HG03025 (cell line): Measurements from ENCODE around the gene MAP3K20.
A peak's percentile ranks its signal among the peaks of the same experiment; 100 is the strongest.

Experiments used
- ATAC-seq: cut with Tn5 transposase; IDR thresholded peaks from one replicate; pipeline ENCODE4 v1.9.1; 2021; ENCODE audit warnings: mild to moderate bottlenecking, moderate library complexity; ENCODE audit not compliant: unreplicated experiment, low FRiP score

Gene MAP3K20

DNA sequence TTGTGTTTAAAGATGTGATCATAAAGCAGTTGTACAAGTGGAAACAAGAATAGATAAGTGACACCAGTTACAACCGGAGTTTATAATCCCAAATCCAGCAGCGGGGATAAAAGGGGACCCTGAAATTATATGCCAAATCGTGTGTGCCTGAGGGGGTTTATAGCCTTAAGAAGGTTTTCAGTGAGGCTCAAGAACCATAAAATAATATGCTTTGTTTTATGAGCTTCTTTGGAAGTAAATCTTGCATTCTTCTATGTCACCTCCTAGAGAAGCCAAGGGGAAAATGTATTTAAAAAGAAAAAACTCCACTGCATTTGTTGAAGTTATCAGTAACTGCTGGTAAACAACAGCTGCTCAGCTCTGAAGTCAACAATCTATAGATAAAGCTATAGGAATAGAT, 25.8 kb upstream of the MAP3K20 start:
- ATAC-seq = no peak

DNA sequence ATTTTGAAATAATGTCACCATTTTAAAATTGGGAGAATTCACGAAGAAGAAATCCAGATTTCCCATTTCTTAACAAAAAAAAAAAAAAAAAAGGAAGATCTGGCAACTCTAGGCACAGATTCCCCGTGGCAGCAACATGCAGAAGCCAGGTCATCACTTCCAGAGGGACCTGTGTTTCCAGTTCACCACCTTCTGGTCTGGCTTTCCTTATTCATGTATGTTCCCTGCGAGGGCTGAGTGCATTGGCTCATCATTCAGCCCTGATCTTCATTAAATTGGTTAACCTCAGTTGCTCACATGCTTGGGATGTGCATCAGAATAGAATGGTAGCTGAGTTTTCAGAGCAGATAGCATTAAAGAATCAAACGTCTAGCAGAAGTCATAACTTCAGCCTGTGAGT, 25.0 kb upstream of the MAP3K20 start:
- ATAC-seq = no peak

DNA sequence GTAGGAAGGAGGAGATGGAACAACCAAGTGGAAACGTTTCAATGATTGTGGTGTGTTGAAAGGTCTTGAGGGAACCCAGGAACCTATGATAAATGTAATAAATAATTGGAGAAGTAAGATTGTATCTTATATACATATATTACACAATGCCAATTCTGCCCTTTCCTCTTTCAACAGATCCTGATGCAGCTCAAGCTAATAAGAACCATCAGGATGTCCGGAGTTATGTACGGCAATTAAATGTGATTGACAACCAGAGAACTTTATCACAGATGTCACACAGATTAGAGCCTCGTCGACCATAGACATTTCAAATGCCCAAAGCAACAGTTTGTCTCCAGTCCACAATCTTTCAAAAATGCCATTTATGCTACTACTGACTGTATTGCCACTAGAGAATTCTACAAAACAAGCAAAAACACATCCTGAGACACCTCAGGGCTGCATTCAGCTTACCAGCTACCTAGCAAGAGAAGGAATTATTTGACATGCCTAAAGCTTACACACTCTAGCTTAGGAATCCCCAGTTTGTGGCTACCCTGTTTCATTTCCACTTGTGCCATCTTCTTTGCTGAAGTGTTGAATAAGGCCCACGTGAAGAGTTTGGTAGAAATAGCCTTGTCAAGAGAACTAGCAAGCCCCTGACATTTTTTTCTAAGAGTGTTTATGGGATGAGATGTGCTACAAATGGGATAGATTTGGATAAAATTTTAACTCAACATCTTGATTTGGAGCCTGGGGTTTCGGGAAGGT, 24.0 kb upstream of the MAP3K20 start:
- ATAC-seq = no peak

DNA sequence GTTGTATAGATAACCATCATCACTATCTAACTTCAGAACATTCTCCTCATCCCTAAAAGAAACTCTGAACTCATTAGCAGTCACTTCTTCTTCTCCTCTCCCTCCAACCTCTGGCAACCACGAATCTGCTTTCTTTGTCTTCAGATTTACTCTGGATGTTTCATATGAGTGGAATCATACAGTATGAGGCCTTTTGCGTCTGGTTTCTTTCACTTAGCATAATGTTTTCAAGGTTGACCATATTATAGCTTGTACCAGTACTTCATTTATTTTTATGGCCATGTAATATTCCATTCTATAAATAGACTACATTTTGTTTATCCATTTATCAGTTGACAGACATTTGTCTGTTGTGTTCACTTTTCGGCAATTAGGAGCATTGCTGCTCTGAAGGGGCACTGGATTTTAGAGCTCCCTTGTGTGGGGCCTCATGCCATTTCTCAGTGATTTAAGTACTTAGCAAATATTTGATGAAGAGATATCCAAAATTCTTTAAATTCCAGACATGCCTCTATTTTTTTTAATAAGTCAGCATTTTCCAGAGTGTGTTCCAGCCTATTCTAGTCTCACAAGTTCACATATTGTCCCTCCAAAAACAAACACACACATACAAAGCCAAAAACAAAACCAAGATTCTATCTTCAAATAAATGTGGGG, 22.5 kb upstream of the MAP3K20 start:
- no peak for ATAC-seq

DNA sequence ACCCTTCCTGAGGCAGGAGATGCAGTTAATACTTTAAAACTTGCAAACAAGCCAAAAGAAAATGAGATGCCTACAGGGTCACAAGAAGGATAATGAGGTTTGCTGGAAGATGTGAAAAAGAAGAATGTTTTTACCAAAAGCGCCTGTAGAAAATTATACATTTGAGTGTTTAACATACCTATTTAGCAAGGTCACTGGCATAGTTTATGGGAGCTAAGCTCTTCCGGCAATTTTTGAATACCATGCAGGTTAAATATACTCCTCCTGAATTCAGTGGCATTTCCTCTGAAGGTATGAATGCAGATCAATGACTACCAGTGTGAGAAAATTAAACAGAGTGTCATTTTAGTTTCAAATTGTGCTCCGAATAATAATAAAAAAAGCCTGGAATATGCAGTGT, 21.2 kb upstream of the MAP3K20 start:
- ATAC-seq = no peak

DNA sequence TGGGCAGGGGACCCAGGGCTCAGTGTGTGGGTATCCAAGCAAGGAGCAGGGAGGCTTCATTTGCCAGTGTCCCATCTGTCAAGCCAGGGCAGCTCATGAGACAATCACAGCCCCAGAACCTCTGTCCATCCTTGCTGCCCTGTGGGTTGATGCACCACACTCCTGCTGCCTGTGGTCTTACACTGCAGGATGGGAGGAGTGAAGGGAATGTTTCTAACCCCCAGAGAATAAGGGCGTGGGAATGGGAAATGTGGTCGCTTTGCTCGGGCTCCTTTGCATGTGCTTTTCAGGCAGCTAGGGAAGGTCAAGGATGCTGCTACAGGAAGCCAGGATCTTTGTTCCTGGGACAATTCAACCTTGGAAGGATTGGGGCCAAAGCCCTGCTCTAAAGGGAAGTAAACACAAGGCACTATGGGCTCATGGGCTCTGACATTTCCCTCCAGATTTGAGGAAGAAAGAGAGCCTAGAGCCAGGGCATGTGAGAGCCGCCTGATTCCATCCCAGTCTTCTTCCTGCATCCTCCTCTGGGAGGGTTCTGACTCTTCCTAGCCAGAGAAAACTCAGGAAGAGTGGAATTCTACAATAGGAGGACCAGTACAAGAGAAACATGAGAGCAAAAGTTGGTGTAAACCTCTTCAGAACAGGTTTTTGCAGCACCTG, 18.8 kb upstream of the MAP3K20 start:
- ATAC-seq = no peak

DNA sequence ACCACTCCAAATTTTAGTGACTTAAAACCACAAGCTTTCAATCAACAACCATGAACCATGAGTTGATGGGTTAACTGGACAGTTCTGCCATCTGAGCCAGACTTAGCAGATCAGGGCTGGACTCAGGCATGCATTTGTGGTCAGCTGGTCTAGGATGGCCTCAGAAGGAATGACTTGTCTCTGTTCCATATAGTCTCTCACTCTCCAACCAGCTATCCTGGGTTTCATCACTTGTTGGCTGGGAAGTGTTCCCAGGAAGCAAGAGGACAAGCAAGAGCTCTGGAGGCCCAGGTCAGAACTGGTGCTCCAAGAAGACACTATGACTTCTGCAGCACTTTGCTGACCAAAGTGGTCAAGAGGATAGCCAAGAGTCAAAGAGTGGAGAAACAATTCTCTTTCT, 17.5 kb upstream of the MAP3K20 start:
- no peak for ATAC-seq

DNA sequence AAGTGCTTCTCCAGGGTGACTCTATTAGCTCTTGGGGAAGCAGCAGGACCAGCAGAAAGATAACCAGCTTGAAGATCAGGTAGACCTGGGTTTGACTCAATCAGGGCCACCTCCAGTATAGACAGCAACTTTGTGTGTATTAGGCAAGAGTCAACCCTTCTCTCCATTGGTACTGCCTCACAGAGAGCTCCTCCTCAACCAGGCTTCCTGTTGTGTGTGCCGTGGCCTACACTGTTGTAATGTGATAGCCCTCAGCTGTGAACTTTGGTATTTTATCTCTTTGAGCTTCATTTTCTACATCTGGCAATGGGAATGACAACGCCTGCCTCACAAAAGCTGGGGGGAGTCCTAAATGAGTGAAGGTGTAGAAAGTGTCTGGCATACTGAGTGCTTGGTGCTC, 17.0 kb upstream of the MAP3K20 start:
- no peak for ATAC-seq

DNA sequence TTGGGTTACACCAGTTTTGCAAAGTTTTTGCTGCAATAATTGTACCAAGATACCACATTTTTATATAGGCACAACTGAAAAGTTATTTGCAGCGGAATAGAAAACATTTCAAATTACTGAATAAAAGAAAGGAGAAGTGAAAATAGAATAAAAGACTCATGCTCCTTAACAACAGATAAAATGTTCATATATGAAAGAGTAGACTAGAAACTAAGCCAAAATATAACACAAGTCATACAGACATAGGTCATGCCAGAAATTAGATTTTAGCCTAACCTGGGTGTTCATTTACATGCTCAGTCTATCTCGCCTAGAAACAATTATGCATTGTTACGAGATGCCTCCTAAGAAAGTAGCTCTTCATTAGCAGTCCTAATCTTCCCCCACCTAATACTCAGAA, 16.4 kb upstream of the MAP3K20 start:
- no peak for ATAC-seq

DNA sequence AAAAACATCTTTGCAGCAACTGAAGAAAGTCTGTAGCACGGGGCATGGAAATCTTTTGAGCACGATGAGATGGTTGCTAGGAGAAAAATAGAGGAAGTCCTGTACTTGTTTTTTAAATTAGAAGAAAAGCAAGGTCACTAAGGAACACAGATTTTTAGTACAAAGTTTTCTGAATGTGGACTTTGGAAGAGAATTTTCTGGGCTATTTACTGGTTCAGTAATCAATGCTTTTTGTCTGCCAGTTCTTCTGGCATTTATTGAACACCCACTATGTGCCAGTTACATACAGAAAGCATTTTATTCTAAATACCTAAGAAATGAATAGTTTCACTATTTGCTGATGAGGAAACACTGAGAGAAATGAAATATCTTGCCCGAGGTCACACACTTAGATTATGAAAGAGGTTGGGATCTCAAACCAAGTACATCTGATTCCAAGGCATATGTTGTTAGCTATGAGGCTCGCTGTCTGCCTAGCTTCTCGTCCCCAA, 15.6 kb upstream of the MAP3K20 start:
- no peak for ATAC-seq

DNA sequence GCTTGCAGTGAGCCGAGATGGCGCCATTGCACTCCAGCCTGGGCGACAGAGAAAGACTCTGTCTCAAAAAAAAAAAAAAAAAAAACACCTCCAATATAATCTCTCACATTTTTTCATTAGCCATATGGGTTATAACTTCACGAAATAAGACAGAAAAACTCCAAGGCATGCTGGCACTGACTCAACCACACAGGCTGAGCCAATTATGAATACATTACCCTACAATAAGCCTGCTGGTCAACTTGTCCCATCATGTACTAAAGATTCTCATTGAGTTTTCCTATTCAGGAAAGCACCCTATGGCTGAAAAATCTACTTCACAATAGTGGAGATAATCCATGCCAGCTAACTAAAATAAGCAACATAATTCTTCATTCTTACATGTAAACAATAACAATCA, 12.8 kb upstream of the MAP3K20 start:
- no peak for ATAC-seq

DNA sequence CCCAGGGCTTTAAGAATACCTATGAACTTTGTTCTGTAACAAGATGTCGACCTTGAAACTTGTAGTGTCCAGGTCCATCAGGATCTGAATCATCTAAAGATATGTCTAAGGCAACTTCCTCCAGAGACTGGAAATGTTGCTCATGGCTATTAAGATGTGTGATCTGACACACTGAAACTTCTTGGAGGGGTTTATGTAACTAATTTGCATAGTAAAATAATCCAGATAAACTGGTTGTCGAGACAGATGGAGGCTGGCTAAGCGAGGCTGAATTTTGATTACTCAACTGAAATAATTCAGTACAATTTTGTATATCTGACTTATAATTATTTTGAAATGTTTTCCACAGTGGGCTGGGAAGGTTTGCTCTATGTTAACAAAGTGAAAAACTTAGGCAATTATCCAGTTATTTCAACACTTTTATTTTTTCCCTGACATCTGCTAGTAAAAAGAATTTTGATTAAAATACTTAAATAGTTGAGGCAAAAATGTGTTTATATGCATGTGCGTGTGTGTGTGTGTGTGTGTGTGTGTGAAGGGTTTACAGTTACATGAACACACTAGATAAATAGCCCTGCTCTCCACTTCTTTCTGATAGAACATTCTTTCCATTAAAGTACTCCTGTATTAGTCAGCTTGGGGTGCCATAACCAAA, 11.4 kb upstream of the MAP3K20 start:
- no peak for ATAC-seq

DNA sequence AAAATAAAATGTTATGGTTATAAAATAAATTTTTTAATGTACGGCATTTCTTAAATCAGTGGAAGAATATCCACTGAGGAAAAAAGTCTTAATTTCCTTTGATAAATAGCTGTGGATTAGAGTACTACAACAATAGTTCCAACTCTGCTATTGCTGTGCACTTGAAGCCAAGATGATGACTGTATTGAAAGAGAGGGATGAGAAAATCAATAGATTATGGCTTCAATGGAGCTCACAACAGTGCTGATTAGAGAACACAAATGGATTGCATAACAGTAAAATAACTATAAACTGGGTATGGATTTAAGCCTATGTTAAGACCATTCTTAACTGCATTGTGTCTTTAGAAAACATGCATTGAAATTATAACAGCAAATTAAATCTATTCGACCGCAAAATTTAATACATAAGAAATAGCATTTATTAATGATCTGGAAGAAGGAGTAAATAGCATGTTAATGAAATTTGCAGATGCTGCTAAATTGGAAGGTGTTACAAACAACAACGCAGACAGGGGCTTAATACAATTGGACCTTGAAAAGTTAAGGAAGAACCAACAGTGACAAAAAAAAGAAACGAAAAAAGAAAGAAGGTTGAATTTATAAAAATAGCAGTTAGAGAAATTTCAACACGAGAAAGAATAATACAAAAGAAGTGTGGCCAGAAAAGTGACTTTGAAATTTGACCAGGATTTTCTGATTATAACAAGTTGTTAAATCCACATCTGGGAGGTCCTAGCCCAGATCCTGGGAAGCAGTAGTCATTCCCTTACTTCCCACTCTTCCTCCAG, 8.6 kb upstream of the MAP3K20 start:
- ATAC-seq = no peak

DNA sequence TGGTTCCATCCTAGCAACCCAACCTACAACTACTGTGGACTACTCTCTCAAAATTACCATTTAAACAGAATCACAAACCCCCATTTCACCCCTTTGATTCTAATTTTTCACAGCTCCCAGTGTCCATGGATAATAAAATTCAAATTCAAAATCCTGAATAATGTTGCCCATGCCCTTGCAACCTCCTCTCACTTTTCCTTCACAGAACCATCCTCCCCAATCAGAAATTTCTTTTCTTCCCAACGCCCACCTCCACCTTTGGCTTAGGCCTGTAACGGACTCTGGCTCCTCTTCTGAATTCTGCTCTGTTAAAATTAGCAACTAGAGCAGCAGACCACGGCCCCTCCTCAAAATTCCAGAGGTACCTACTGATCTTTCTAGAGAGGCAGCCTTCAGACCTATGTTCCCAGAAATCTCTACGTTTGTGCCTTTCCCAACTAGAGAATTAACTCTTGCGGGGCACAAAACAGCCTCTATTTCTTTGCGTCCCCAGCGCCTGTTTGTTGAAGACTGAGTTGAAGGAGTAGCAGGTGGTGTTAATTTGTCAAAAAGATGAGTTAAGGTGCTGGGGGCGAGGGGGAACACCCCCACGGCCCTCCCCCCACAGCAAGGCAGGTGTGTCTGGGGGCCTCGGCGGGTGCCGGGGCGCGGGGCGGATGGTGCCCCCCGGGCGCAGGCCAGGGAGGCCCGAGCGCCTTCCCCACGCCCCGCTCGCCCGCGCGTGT, 428 bp upstream of the MAP3K20 start:
- no peak for ATAC-seq

DNA sequence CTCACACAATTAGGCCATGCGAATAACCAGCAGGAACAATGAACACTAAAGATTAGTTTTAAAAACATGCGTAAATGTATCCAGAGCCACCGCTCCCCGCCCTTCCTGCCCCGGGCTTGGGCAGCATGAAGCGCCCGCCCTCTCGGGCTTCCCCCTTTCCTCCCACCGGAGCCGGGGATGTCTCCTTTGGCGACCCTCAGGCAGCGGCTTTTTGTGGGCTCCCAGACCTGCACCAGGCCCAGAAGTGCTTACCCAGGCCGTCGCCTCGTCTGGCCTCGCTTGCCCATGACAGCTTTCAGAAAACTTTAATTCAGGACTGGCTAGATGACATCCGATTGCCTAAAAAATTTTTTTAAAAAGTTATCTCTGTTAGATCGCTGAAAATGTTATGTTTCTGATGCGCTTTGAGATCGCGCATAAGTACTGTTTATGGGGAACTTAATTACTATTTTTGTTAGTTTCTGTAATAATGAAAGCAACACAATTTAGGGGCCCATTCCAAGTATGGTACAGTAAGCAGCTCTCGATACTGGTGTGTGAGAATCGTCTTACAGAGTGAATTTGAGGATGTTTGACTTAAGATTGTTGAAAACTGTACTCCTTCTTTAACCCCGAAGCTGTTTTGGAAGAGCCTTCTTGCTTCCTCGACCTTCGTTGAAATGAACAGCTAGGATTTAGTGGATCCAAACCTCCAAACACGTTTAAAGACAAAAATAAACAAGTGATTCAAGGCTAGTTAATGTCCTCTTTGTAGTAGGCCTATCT, 1.1 kb downstream of the MAP3K20 start:
- peak; percentile 28 for ATAC-seq

DNA sequence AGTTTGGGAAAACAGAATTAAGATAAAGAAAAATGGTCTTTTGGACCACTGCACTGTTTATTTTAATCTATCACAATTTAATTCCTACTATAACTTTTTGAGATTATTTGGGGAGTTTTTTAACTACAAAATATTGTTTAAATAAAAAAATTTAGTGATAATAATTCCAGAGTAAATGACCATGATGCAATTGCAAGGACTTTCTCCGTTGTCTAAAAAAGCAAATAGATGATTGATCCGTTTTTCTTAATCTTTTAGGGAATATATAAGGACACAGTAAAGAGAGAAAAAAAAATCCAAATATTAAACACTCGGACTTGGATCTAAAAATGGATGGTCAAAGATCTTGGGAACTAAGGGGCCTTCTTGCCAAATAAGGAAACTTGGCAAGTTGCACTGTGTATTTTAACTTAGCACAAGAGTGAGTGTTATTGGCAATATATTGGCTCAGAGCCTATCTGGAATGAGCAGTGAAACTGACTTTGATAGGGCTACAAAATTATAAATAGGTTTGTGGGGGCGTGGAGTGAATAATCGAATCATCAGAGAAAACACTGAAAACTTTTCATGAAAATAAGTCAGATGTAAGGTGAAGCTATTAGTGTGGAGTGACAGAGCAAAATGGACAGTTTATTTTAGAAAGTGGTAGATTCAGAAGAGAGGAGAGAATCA, 2.0 kb downstream of the MAP3K20 start:
- no peak for ATAC-seq

DNA sequence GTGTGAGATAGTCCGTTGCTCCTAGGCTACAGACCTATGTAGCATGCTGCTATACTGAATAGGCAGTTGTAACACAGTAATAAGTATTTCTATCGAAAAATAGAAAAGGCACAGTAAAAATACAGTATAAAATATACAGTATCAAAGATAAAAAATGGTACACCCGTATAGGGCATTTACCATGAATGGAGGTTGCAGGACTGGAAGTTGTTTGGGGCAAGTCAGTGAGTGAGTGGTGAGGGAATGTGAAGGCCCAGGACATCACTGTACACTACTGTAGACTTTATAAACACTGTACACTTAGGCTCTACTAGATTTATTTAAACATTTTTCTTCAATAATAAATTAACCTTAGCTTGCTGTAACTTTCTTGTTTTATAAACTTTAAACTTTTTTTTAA, 3.5 kb downstream of the MAP3K20 start:
- ATAC-seq = no peak
